Trophoblast cell (in vitro differentiated cells and primary cell): ENCODE data around the gene SULT1A3.

ENCODE experiments used
- DNase-seq, 2 donors: peaks; one replicate each; pipeline ENCODE4 v3.0.0-alpha.2; 2016
- H2AFZ ChIP-seq: 2 replicates; pipeline ENCODE4 v1.6.1; 2013; ENCODE audit warnings: low read length, moderate library complexity, mild to moderate bottlenecking; ENCODE audit not compliant: insufficient read depth, poor library complexity
- H2AK5ac ChIP-seq: 2 replicates; pipeline ENCODE4 v1.6.1; 2013; ENCODE audit warnings: mild to moderate bottlenecking, low read length
- H2BK120ac ChIP-seq: 2 replicates; pipeline ENCODE4 v1.6.1; 2013; ENCODE audit warnings: low read length, mild to moderate bottlenecking, moderate library complexity; ENCODE audit not compliant: insufficient read depth, poor library complexity
- H2BK12ac ChIP-seq: 2 replicates; pipeline ENCODE4 v1.6.1; 2013; ENCODE audit warnings: mild to moderate bottlenecking, low read length, moderate library complexity
- H2BK5ac ChIP-seq: 2 replicates; pipeline ENCODE4 v1.6.1; 2013; ENCODE audit warnings: low read length, low read depth, moderate library complexity, mild to moderate bottlenecking; ENCODE audit not compliant: poor library complexity
- H3K14ac ChIP-seq: 2 replicates; pipeline ENCODE4 v1.6.1; 2013; ENCODE audit warnings: mild to moderate bottlenecking, low read length
- H3K18ac ChIP-seq: 2 replicates; pipeline ENCODE4 v1.6.1; 2013; ENCODE audit warnings: mild to moderate bottlenecking, low read length
- H3K23ac ChIP-seq: 2 replicates; pipeline ENCODE4 v1.6.1; 2013; ENCODE audit warnings: low read length
- H3K27ac ChIP-seq: 2 replicates; pipeline ENCODE4 v1.5.1; 2013; ENCODE audit warnings: low read depth, mild to moderate bottlenecking, inconsistent platforms, low read length, moderate library complexity
- H3K27me3 ChIP-seq: 2 replicates; pipeline ENCODE4 v1.6.1; 2013; ENCODE audit warnings: inconsistent platforms, mild to moderate bottlenecking, low read length, moderate library complexity; ENCODE audit not compliant: insufficient read depth
- H3K36me3 ChIP-seq, 2 experiments: 1 replicate in 1 of 2; 2 replicates in 1 of 2; pipeline ENCODE4 v1.6.1; 2013; ENCODE audit warnings: low read length in 2 of 2, mild to moderate bottlenecking in 2 of 2, moderate library complexity in 1 of 2; ENCODE audit not compliant: insufficient read depth in 2 of 2, control insufficient read depth in 1 of 2
- H3K4ac ChIP-seq: 2 replicates; pipeline ENCODE4 v1.6.1; 2013; ENCODE audit warnings: low read depth, mild to moderate bottlenecking, low read length, moderate library complexity
- H3K4me1 ChIP-seq, 2 experiments: 1 replicate in 1 of 2; 2 replicates in 1 of 2; pipeline ENCODE4 v1.6.1; 2013; ENCODE audit warnings: low read length in 2 of 2, mild to moderate bottlenecking in 2 of 2, moderate library complexity in 1 of 2; ENCODE audit not compliant: insufficient read depth in 2 of 2, control insufficient read depth in 1 of 2
- H3K4me2 ChIP-seq: 2 replicates; pipeline ENCODE4 v1.6.1; 2013; ENCODE audit warnings: inconsistent platforms, mild to moderate bottlenecking, low read length, moderate library complexity
- H3K4me3 ChIP-seq: 2 replicates; pipeline ENCODE4 v1.5.1; 2013; ENCODE audit warnings: mild to moderate bottlenecking, low read depth, low read length, inconsistent platforms
- H3K79me1 ChIP-seq: one replicate; pipeline ENCODE4 v1.6.1; 2013; ENCODE audit warnings: low read length
- H3K79me2 ChIP-seq: 2 replicates; pipeline ENCODE4 v1.6.1; 2013; ENCODE audit warnings: low read length, mild to moderate bottlenecking; ENCODE audit not compliant: control insufficient read depth, insufficient read depth, poor library complexity
- H3K9ac ChIP-seq: 2 replicates; pipeline ENCODE4 v1.6.1; 2013; ENCODE audit warnings: mild to moderate bottlenecking, low read length
- H3K9me3 ChIP-seq: 2 replicates; pipeline ENCODE4 v1.6.1; 2013; ENCODE audit warnings: low read depth, mild to moderate bottlenecking, control low read depth, inconsistent platforms, low read length; ENCODE audit not compliant: insufficient read depth
- H4K12ac ChIP-seq: 2 replicates; pipeline ENCODE4 v1.6.1; 2013; ENCODE audit warnings: low read depth, mild to moderate bottlenecking, low read length, moderate library complexity
- H4K8ac ChIP-seq: 2 replicates; pipeline ENCODE4 v1.6.1; 2013; ENCODE audit warnings: low read depth, mild to moderate bottlenecking, low read length, moderate library complexity
- H4K91ac ChIP-seq: one replicate; pipeline ENCODE4 v1.6.1; 2013; ENCODE audit warnings: low read depth, mild to moderate bottlenecking, low read length, moderate library complexity
- WGBS: extraction: QIAGEN DNeasy Blood & Tissue Kit; methylation state at CpG from one replicate; pipeline ENCODE4 v1.1.7; 2013; ENCODE audit warnings: missing lambda C conversion rate; ENCODE audit not compliant: insufficient read length, insufficient coverage; ENCODE audit errors: extremely low coverage; 5-methylcytosine and 5-hydroxymethylcytosine counted together

The SULT1A3 gene

DNA sequence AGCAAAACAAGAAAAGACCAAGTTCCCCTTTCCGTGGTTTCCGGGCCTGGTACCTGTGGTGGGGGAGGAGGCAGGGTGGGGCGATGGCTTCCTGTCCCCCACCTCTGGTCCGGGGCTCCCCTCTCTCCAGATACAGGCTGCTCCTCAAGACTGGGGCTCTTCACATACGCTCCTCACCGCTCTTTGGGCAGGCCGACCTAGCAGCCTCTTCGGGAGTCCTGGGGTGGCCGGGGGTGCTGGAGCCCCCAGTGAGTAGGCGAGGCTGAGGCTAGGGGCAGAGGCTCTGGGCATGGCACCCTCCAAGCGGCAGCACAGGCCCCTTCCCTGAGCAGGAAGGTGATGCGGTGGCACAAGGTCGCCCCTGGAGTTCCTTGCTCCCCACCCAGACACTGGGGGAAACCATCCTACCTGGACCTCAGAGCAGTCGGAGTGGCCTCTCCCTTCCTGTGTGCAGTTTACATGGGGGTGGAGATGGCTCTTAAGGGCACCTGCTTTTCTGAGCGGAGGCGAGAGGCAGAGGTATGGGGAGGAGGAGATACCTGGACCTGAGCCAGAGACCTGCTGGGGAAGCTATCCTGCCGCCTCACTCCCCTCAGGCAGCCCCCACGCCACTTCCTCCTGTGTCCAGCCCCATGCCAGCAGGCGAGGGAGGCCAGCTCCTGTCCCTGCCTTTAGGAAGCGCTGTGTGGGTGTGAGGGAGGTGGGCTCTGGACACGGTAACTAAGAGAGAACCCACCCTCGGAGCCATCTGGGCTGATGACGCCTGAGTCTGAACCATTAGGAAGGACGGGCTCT is 14.8 kb upstream of the SULT1A3 start:
- Histone ChIP-seq H2AFZ (no peak overlapping the region), H3K9me3 (peaks cover 2% of the 10 kb centered on the region), H3K36me3 (no peaks in the 10 kb centered on the region), H3K79me2 (no peaks in the 10 kb centered on the region), H3K4ac (no peak overlapping the region), H3K4me2 (peak overlapping the region; percentile 71), H3K4me3 (no peak overlapping the region), H3K27ac (no peak overlapping the region), H3K9ac (no peak overlapping the region), H3K79me1 (no peaks in the 10 kb centered on the region), H3K4me1 (peaks cover 3 to 9% of the 10 kb centered on the region in 2 experiments), H2BK5ac (no peak overlapping the region), H2BK120ac (no peak overlapping the region), H4K91ac (no peak overlapping the region), H4K8ac (no peak overlapping the region), H2BK12ac (no peak overlapping the region), H3K23ac (no peak overlapping the region), H4K12ac (no peak overlapping the region), H2AK5ac (no peak overlapping the region), H3K18ac (no peak overlapping the region), H3K27me3 (no peaks in the 10 kb centered on the region), H3K14ac (no peak overlapping the region)
- peak; percentile 31 to 46 for DNase-seq
- WGBS = no CpG with 5 or more reads among the region's 24 CpGs

DNA sequence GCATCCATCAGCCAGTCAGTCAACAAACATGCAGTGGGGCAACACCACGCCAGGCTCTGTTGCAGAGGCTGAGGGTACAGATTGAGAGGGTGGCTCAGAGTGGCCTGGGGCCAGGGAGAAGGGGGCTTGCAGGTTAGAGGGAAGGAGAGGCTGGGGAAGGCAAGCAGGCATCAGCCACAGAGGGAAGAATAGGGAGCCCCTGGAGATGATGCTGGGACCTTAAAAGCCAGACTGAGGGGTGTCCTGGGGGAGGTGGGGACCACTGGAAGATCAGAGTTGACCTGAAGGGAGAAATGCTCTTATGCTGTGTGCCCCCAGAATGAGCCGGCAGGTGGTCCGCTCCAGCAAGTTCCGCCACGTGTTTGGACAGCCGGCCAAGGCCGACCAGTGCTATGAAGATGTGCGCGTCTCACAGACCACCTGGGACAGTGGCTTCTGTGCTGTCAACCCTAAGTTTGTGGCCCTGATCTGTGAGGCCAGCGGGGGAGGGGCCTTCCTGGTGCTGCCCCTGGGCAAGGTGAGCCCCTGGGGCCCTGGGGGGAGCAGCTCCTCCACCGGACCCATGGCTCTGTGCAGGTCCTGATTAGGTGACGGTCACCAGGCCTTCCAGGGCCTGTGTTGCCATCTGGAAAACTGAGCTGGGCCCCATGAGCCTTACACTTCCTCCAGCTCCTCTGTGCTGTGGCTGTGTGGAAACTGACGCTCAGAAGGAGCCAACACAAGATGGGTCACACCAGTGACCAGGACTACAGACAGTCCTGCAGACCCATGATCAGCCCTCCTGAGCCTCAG is 14.0 kb upstream of the SULT1A3 start:
- Histone ChIP-seq H2BK120ac (no peak overlapping the region), H3K27me3 (no peaks in the 10 kb centered on the region), H3K27ac (no peak overlapping the region), H3K4me1 (peaks cover 3 to 9% of the 10 kb centered on the region in 2 experiments), H3K9ac (no peak overlapping the region), H2AK5ac (no peak overlapping the region), H2BK12ac (no peak overlapping the region), H3K14ac (no peak overlapping the region), H3K79me1 (no peaks in the 10 kb centered on the region), H3K79me2 (no peaks in the 10 kb centered on the region), H3K4me2 (no peak overlapping the region), H3K18ac (no peak overlapping the region), H3K4me3 (no peak overlapping the region), H4K12ac (no peak overlapping the region), H3K4ac (no peak overlapping the region), H2BK5ac (no peak overlapping the region), H4K8ac (no peak overlapping the region), H3K23ac (no peak overlapping the region), H3K9me3 (peaks cover 2% of the 10 kb centered on the region), H3K36me3 (no peaks in the 10 kb centered on the region), H4K91ac (no peak overlapping the region), H2AFZ (no peak overlapping the region)
- WGBS = no CpG with 5 or more reads among the region's 13 CpGs
- DNase-seq = peak; percentile 67 to 75

DNA sequence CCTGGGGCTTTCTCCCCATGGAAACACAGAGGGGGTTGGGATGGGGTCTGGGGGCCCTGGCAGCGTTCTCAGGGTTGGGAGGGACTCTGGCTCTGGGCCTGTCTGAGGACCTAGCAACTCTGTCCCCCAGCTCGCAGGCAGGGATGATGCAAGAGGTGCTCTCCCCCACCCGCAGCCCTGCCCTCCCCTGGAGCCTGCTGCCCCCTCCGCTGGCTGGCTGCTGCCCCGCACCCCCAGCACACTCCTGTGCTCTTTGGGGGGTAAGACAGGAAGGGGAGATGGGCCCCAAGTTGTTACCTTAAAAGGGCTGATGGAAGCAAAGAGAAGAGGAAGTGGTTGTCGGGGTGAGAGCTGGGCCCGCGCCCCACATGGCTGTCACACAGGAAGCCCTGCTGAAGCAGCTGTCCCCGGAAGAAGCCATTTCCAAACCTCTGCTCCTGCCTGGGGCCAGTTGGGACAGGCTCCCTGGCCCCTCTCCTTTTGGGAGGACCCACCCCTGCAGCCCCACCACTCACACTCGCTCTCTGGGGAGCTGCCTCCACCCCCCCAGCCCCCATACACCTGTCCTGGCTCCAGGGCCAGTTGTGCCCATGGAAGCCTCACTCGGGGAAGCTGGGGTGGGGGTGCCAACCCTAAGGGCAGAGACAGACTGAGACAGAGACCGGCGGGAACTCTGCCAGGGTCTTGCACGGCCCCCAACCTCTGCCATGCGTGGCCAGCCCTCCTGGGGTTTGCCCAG is 13.2 kb upstream of the SULT1A3 start:
- no peak overlapping the region for H3K23ac ChIP-seq
- no peak overlapping the region for H3K4ac ChIP-seq
- no peak overlapping the region for H3K4me3 ChIP-seq
- no peaks in the 10 kb centered on the region for H3K36me3 ChIP-seq
- no peak overlapping the region for H2AFZ ChIP-seq
- no peaks in the 10 kb centered on the region for H3K27me3 ChIP-seq
- peaks cover 2% of the 10 kb centered on the region for H3K9me3 ChIP-seq
- no peak overlapping the region for H3K18ac ChIP-seq
- no peak overlapping the region for H2BK5ac ChIP-seq
- no peaks in the 10 kb centered on the region for H3K79me1 ChIP-seq
- peaks cover 3 to 9% of the 10 kb centered on the region in 2 experiments for H3K4me1 ChIP-seq
- no peak overlapping the region for H4K91ac ChIP-seq
- DNase-seq = no peak
- H2AK5ac ChIP-seq = no peak overlapping the region
- no peak overlapping the region for H4K12ac ChIP-seq
- no peak overlapping the region for H4K8ac ChIP-seq
- no CpG with 5 or more reads among the region's 15 CpGs for WGBS
- H3K27ac ChIP-seq = no peak overlapping the region
- H2BK12ac ChIP-seq = no peak overlapping the region
- H3K4me2 ChIP-seq = no peak overlapping the region
- no peak overlapping the region for H3K14ac ChIP-seq
- H3K79me2 ChIP-seq = no peaks in the 10 kb centered on the region
- H3K9ac ChIP-seq = no peak overlapping the region
- no peak overlapping the region for H2BK120ac ChIP-seq

DNA sequence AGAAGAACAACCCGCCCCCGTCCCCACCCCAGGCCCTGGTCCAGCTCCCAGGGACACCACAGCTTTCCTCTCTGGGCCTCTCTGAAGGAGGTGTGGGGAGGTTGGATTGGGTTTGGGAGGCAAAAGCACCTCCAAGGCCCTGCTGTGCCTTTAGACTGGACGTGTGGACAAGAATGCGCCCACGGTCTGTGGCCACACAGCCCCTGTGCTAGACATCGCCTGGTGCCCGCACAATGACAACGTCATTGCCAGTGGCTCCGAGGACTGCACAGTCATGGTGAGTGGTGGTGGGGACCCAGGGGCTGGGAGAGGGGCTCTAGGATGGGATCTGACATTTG is 12.6 kb upstream of the SULT1A3 start:
- no peak overlapping the region for H3K9ac ChIP-seq
- no CpG with 5 or more reads among the region's 9 CpGs for WGBS
- no peaks in the 10 kb centered on the region for H3K79me2 ChIP-seq
- no peaks in the 10 kb centered on the region for H3K27me3 ChIP-seq
- H3K23ac ChIP-seq = no peak overlapping the region
- peaks cover 3 to 9% of the 10 kb centered on the region in 2 experiments for H3K4me1 ChIP-seq
- no peak overlapping the region for H3K4me3 ChIP-seq
- no peak for DNase-seq
- no peak overlapping the region for H2BK120ac ChIP-seq
- no peak overlapping the region for H2AFZ ChIP-seq
- H2BK12ac ChIP-seq = no peak overlapping the region
- no peak overlapping the region for H4K8ac ChIP-seq
- H4K12ac ChIP-seq = no peak overlapping the region
- H3K36me3 ChIP-seq = no peaks in the 10 kb centered on the region
- no peak overlapping the region for H4K91ac ChIP-seq
- no peak overlapping the region for H3K4me2 ChIP-seq
- no peak overlapping the region for H2BK5ac ChIP-seq
- H3K79me1 ChIP-seq = no peaks in the 10 kb centered on the region
- H3K14ac ChIP-seq = no peak overlapping the region
- no peak overlapping the region for H3K27ac ChIP-seq
- no peak overlapping the region for H3K4ac ChIP-seq
- H3K18ac ChIP-seq = no peak overlapping the region
- H2AK5ac ChIP-seq = no peak overlapping the region
- H3K9me3 ChIP-seq = peaks cover 2% of the 10 kb centered on the region
